Esophagus muscularis mucosa (tissue), 4 donors: ENCODE data around the gene GDF7.

Source experiments
- EP300 ChIP-seq: sonication (generic); formaldehyde crosslinking; IDR thresholded peaks from one replicate; pipeline ENCODE4 v1.6.1; 2017; ENCODE audit warnings: antibody characterized with exemption
- POLR2AphosphoS5 ChIP-seq, 2 donors: sonication (generic); formaldehyde crosslinking; IDR thresholded peaks; one replicate each; pipeline ENCODE4 v1.6.1; 2017; ENCODE audit warnings: antibody characterized with exemption in 2 of 2
- TF ChIP-seq, protein P1 (sequence below), 3 experiments: fragments of 200-600 bp in 2 of 3; fragments of 450-650 bp in 1 of 3; sonication (generic) in 2 of 3; IDR thresholded peaks; one replicate each; pipeline ENCODE4 v1.5.1; 2017 to 2019; ENCODE audit warnings: antibody characterized with exemption in 3 of 3, mild to moderate bottlenecking in 2 of 3, moderate library complexity in 1 of 3

DNA sequence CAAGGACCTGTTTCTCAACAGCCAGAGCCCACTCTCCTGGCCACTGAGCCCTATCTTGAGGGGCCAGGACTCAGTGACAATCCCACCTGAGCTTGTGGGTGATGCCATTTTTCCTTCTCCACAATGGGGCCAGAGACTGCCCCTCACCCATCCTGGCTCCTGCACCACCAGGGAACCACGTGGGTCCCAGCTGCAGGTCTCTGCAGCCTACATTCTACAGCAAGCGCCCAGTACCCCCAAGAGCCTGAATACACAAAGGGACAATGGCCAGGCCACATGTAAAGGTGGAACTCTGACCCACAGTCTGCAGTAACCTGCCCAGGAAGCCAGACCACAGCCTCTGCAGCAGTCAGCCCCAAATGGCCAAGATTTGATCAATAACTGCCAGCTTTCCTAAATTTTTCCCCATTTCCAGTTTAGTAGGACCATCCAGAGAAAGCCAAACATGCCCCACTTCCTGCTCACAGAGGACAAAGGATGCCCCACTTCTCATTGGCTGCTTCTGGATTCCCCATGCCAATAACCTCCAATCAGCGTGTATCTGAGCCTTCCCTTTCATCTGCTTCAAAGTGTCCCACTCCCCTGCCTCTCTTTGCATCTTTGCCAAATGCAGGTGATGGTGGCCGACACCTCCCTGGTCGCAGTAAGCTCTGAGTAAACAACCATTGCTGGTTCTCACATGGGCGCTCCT lies 35.2 kb upstream of the GDF7 start:
- TF ChIP-seq, protein P1, sequence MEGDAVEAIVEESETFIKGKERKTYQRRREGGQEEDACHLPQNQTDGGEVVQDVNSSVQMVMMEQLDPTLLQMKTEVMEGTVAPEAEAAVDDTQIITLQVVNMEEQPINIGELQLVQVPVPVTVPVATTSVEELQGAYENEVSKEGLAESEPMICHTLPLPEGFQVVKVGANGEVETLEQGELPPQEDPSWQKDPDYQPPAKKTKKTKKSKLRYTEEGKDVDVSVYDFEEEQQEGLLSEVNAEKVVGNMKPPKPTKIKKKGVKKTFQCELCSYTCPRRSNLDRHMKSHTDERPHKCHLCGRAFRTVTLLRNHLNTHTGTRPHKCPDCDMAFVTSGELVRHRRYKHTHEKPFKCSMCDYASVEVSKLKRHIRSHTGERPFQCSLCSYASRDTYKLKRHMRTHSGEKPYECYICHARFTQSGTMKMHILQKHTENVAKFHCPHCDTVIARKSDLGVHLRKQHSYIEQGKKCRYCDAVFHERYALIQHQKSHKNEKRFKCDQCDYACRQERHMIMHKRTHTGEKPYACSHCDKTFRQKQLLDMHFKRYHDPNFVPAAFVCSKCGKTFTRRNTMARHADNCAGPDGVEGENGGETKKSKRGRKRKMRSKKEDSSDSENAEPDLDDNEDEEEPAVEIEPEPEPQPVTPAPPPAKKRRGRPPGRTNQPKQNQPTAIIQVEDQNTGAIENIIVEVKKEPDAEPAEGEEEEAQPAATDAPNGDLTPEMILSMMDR (IDR thresholded peaks at IDR 0.05): no peak
- TF ChIP-seq POLR2AphosphoS5 (IDR thresholded peaks at IDR 0.05): no peak
- no peak for TF ChIP-seq EP300
